IMR-90 (cell line): Measurements from ENCODE around the gene CDX2. TPM values are rescaled to one million over a fixed set of nuclear protein-coding genes. Genes with fewer than 3 reads are reported as not detected.

Experiments
- ATAC-seq: fragments of 200-7000 bp; cut with Tn5 transposase; 2 replicates; pipeline ENCODE4 v1.9.1; 2020; ENCODE audit warnings: low read depth, mild to moderate bottlenecking, moderate library complexity
- BruUV-seq: library from RNA; stranded (reverse); fragments of 400-500 nt; replicated peaks from 2 replicates; lab custom pipeline; 2021; lab: Mats Ljungman, UMichigan
- CTCF ChIA-PET: fragments of 300-600 bp; formaldehyde crosslinking; extraction: SDS; loops from one replicate; lab custom pipeline; 2021; ENCODE audit warnings: antibody characterized with exemption; lab: Yijun Ruan, JAX
- POLR2A ChIA-PET: fragments of 300-600 bp; sonication (Branson Sonifier 250); formaldehyde crosslinking; loops from one replicate; lab custom pipeline; 2022; ENCODE audit warnings: antibody characterized with exemption; ENCODE audit not compliant: unreplicated experiment; lab: Charles Lee
- DNase-seq: peaks from one replicate; pipeline ENCODE4 v3.0.0; 2013
- H2AFZ ChIP-seq: replicated peaks from 2 replicates; pipeline ENCODE3; 2013; ENCODE audit warnings: low read length, mild to moderate bottlenecking; ENCODE audit not compliant: poor library complexity
- H2AK5ac ChIP-seq: 2 replicates; pipeline ENCODE4 v1.6.1; 2013; ENCODE audit warnings: low read depth, low read length, inconsistent platforms
- H2AK9ac ChIP-seq: replicated peaks from 2 replicates; pipeline ENCODE3; 2013; ENCODE audit warnings: mild to moderate bottlenecking, low read depth, low read length, moderate library complexity; ENCODE audit not compliant: poor library complexity
- H2BK120ac ChIP-seq: 2 replicates; pipeline ENCODE4 v1.6.1; 2013; ENCODE audit warnings: low read depth, low read length, inconsistent platforms
- H2BK15ac ChIP-seq: 3 replicates; pipeline ENCODE4 v1.6.1; 2013; ENCODE audit warnings: low read depth, low read length, inconsistent platforms
- H2BK20ac ChIP-seq: 2 replicates; pipeline ENCODE4 v1.6.1; 2013; ENCODE audit warnings: low read depth, mild to moderate bottlenecking, inconsistent platforms, low read length, moderate library complexity
- H2BK5ac ChIP-seq: 2 replicates; pipeline ENCODE4 v1.6.1; 2013; ENCODE audit warnings: mild to moderate bottlenecking, low read depth, low read length, inconsistent platforms; ENCODE audit not compliant: poor library complexity, severe bottlenecking
- H3K14ac ChIP-seq: replicated peaks from 2 replicates; pipeline ENCODE4 v1.6.1; 2013; ENCODE audit warnings: low read depth, low read length, inconsistent platforms
- H3K18ac ChIP-seq: 2 replicates; pipeline ENCODE4 v1.6.1; 2013; ENCODE audit warnings: low read depth, low read length, control low read depth
- H3K23ac ChIP-seq: 2 replicates; pipeline ENCODE4 v1.6.1; 2013; ENCODE audit warnings: low read depth, low read length, inconsistent platforms
- H3K27ac ChIP-seq: 2 replicates; pipeline ENCODE4 v1.5.1; 2013; ENCODE audit warnings: mild to moderate bottlenecking, control low read depth, low read length; ENCODE audit not compliant: insufficient read depth
- H3K27me3 ChIP-seq: 2 replicates; pipeline ENCODE4 v1.6.1; 2013; ENCODE audit warnings: low read length; ENCODE audit not compliant: control insufficient read depth, insufficient read depth
- H3K36me3 ChIP-seq: 2 replicates; pipeline ENCODE4 v1.6.1; 2013; ENCODE audit warnings: low read length, mixed read lengths; ENCODE audit not compliant: control insufficient read depth, insufficient read depth
- H3K4ac ChIP-seq: 2 replicates; pipeline ENCODE4 v1.6.1; 2013; ENCODE audit warnings: low read depth, low read length, inconsistent platforms
- H3K4me1 ChIP-seq: 2 replicates; pipeline ENCODE4 v1.6.1; 2013; ENCODE audit warnings: low read length, mixed read lengths; ENCODE audit not compliant: control insufficient read depth, insufficient read depth
- H3K4me2 ChIP-seq: 2 replicates; pipeline ENCODE4 v1.6.1; 2013; ENCODE audit warnings: low read depth, mild to moderate bottlenecking, control low read depth, low read length, moderate library complexity
- H3K4me3 ChIP-seq: 2 replicates; pipeline ENCODE4 v1.5.1; 2013; ENCODE audit warnings: low read depth, mild to moderate bottlenecking, control low read depth, low read length, moderate library complexity; ENCODE audit not compliant: insufficient read depth
- H3K56ac ChIP-seq: 2 replicates; pipeline ENCODE4 v1.6.1; 2013; ENCODE audit warnings: low read length, inconsistent platforms; ENCODE audit not compliant: insufficient read depth; ENCODE audit errors: extremely low read depth
- H3K79me1 ChIP-seq, 2 experiments: 2 replicates each; pipeline ENCODE4 v1.6.1; 2013; ENCODE audit warnings: low read length in 2 of 2, inconsistent platforms in 1 of 2, low read depth in 1 of 2
- H3K9ac ChIP-seq: 2 replicates; pipeline ENCODE4 v1.6.1; 2013; ENCODE audit warnings: low read depth, low read length, control low read depth
- H3K9me1 ChIP-seq: 2 replicates; pipeline ENCODE4 v1.6.1; 2013; ENCODE audit warnings: low read length, inconsistent platforms; ENCODE audit not compliant: insufficient read depth
- H3K9me3 ChIP-seq: 2 replicates; pipeline ENCODE4 v1.6.1; 2013; ENCODE audit warnings: low read length; ENCODE audit not compliant: control insufficient read depth, insufficient read depth
- H4K20me1 ChIP-seq: 2 replicates; pipeline ENCODE4 v1.6.1; 2013; ENCODE audit warnings: low read length, inconsistent platforms; ENCODE audit not compliant: insufficient read depth
- H4K5ac ChIP-seq: 2 replicates; pipeline ENCODE4 v1.6.1; 2013; ENCODE audit warnings: mild to moderate bottlenecking, low read depth, low read length, control low read depth
- H4K8ac ChIP-seq, 2 experiments: 2 replicates each; pipeline ENCODE4 v1.6.1; 2013; ENCODE audit warnings: low read depth in 2 of 2, low read length in 2 of 2, control low read depth in 1 of 2, inconsistent platforms in 1 of 2
- H4K91ac ChIP-seq: 2 replicates; pipeline ENCODE4 v1.6.1; 2013; ENCODE audit warnings: low read depth, low read length, inconsistent platforms; ENCODE audit not compliant: insufficient read depth
- NFE2L2 ChIP-seq: fragments of 150-350 bp; IDR thresholded peaks from 2 replicates; pipeline ENCODE4 v1.6.1; 2016; ENCODE audit warnings: low read depth, mild to moderate bottlenecking, low read length
- RFX5 ChIP-seq: IDR thresholded peaks from 2 replicates; pipeline ENCODE4 v1.8.0; 2012; ENCODE audit warnings: low read depth, mild to moderate bottlenecking, low read length, moderate library complexity
- WGBS, 2 experiments: methylation state at CpG; one replicate each; pipeline versions ENCODE4 v1.1.5 to v1.1.7; 2013; ENCODE audit warnings: missing lambda C conversion rate in 2 of 2; ENCODE audit not compliant: insufficient read length in 1 of 2; ENCODE audit errors: extremely low coverage in 2 of 2; 5-methylcytosine and 5-hydroxymethylcytosine counted together
- dilution Hi-C: fragments of 300-500 bp; cut with HindIII; formaldehyde crosslinking; loops from one replicate; pipeline ENCODE4 v1.14.3; 2018; ENCODE audit warnings: low sequenced_read_pairs; ENCODE audit not compliant: unreplicated experiment
- in situ Hi-C: fragments of 300-500 bp; cut with MboI; formaldehyde crosslinking; loops from 3 replicates; pipeline ENCODE4 v1.14.3; 2019; ENCODE audit warnings: low sequenced_read_pairs, inconsistent platforms, mixed read lengths
- intact Hi-C: fragments of 100-400 bp; cut with micrococcal nuclease; formaldehyde crosslinking; loops from 2 replicates; pipeline ENCODE4 v1.10.0; 2022
- polyA plus RNA-seq, 3 experiments: library from polyadenylated mRNA; depleted of rRNA; stranded (reverse); fragments of >200 nt; gene quantifications; 2 replicates each; pipeline ENCODE4 v1.2.3, GENCODE V29; 2012; ENCODE audit warnings: low replicate concordance in 1 of 3
- total RNA-seq: library from RNA; depleted of rRNA; stranded (reverse); fragments of >200 nt; gene quantifications from 2 replicates; pipeline ENCODE4 v1.2.3, GENCODE V29; 2012

CDX2 gene
- total and polyA plus RNA-seq, 2 of the 4 experiments (the other 2 are of a cell fraction): not detected

DNA sequence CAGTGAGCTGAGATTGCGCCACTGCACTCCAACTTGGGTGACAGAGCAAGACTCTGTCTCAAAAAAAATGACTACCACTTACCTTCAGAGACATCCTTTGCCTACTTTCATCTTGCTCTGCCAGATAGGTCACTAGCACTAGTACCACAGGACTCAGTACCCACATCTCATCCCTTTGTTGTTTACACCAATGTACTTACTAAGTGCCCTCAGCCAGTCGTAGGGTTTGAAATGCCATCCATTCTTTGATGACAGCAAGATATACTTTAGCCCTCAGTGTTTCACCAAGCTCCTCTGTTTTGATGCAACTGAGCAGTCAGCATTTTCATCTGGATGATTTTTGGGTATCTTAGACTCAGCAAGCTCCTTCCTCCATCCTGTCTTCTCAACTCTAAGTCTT is 13.2 kb upstream of the CDX2 start:
- Histone ChIP-seq H3K27ac (no peak overlapping the region), H3K23ac (no peak overlapping the region), H2BK20ac (no peak overlapping the region), H4K8ac (no peak overlapping the region), H2AFZ (no peak overlapping the region), H3K4me1 (no peaks in the 10 kb centered on the region; the same call in 1 of the 2 replicates), H3K4ac (no peak overlapping the region), H3K18ac (no peak overlapping the region), H3K4me2 (no peak overlapping the region), H4K20me1 (no peaks in the 10 kb centered on the region), H3K27me3 (peaks cover 73% of the 10 kb centered on the region), H3K36me3 (no peaks in the 10 kb centered on the region), H3K9ac (no peak overlapping the region), H3K4me3 (no peak overlapping the region), H2BK15ac (no peak overlapping the region), H2BK5ac (no peak overlapping the region), H3K56ac (no peak overlapping the region), H3K14ac (no peak overlapping the region), H4K5ac (no peak overlapping the region), H2BK120ac (no peak overlapping the region), H2AK9ac (no peak overlapping the region), H2AK5ac (no peak overlapping the region), H3K9me1 (no peaks in the 10 kb centered on the region), H3K9me3 (no peaks in the 10 kb centered on the region; the same call in 1 of the 2 replicates), H3K79me1 (no peaks in the 10 kb centered on the region), H4K91ac (no peak overlapping the region)
- dilution Hi-C loops (no loop called here), in situ Hi-C loops (loop anchor here (10.0 to 25.0 kb wide), 3 partner anchors 445 to 1008 kb away; no protein-coding TSS in a partner anchor), intact Hi-C loops (loop anchor here (5.0 to 10.0 kb wide), 5 partner anchors 118 to 1038 kb away; no protein-coding TSS in a partner anchor)
- WGBS, 2 experiments: no CpG with 5 or more reads among the region's 2 CpGs
- BruUV-seq: no TSS peak
- ChIA-PET POLR2A (no interaction called here), CTCF (interaction anchor here (0.7 to 1.4 kb wide), 2 partner anchors 16 to 42 kb away, joined by 3 to 4 read pairs; no protein-coding TSS in a partner anchor)
- ATAC-seq (no peak), DNase-seq (no peak)
- TF ChIP-seq RFX5 (no peak), NFE2L2 (no peak)
